HG02642 (cell line): ENCODE data around the gene DCPS.
A peak's percentile ranks its signal among the peaks of the same experiment; 100 is the strongest.
"Not testable (repeated sequence)": the region's sequence is repeated elsewhere in the genome, so short reads cannot be mapped to it uniquely, and the experiment has no call there.

Source experiments
- ATAC-seq: cut with Tn5 transposase; IDR thresholded peaks from one replicate; pipeline ENCODE4 v1.9.1; 2021; ENCODE audit warnings: mild to moderate bottlenecking; ENCODE audit not compliant: unreplicated experiment, poor library complexity

Gene DCPS

DNA sequence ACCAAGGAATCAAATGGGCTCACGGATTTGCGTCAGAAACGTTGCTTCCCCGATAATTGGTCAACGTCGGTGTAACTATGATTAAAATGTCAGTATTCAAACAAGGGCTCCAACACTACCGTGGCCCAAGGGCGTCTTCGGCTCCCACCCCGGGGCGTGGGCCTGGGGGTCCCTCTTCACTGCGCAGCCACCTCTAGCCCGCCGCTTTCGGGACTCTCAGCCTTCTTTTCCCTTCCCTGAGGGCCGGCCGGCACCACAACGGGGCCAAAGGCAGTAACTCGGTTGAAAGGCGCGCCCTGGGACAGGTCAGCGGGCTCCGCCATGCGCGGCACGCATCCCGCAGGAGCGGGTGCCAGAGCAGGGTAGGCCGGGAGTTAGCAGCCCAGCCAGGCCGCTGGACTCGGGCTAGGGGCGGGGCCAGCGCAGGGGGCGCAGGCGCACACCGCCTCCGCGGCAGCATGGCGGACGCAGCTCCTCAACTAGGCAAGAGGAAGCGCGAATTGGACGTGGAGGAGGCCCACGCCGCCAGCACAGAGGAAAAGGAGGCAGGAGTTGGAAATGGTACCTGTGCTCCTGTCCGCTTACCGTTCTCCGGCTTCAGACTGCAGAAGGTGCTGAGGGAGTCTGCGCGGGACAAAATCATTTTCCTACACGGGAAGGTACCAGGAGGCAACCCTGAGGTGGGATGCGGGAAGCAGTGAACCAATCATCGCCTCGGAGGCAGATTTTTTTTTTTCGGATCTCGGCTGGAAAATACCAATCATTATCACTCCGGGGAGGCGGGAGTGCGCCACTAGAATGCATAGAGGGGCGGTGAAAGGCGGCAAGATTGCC, at the start of gene DCPS:
Gene DCPS, plus strand, starts transcription at position 438 of the 834 bp plus-strand sequence. Its CDS starts 21 bp downstream, at position 459.
- peak; percentile 93 for ATAC-seq

- no peak for ATAC-seq
These were observed 49.0 kb upstream of the DCPS start for GRCh38 chr11:126254819-126255218.

- ATAC-seq, result not testable (repeated sequence)
These were observed 48.4 kb upstream of the DCPS start for GRCh38 chr11:126255507-126255906.

DNA sequence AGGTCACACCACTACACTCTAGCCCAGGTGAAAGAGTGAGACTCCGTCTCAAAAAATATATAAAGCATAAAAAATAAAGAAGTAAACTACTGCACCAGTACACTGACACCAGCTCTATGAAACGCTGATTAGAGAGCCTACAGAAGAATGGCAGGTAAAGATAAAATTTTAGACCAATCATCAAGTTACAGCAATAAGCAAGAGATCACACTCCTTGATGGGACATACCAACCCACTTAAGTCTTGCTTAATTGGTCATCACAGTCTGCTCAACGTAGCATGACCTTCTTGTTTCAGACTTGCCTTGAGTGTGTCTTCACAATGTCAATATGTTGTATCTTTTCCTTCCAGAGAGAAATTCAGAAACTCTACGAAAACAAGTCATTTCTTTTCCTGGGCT, 47.6 kb upstream of the DCPS start:
- no peak for ATAC-seq

DNA sequence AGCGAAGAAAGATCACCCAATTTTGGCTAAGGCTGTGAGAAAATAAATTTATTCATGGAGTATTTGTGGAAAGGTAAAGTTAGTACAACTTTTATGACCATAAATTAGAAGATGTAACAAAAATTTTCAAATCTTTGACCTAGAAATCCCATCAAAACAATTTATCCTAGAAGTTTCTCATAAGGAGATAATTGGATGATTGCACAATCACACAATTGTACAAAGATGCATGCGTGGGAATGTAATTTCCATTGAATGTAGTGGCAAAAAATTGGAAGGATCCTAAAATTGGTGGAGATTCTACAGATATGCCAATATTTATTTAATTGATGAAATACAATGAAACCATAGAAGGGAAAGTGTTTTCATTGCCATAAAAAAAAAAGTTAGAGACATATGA, 46.7 kb upstream of the DCPS start:
- no peak for ATAC-seq

GRCh38 chr11:126257764-126258163, 46.1 kb upstream of the DCPS start:
- ATAC-seq, result no peak

- no peak for ATAC-seq
These were observed 41.6 kb upstream of the DCPS start for GRCh38 chr11:126262216-126262615.

DNA sequence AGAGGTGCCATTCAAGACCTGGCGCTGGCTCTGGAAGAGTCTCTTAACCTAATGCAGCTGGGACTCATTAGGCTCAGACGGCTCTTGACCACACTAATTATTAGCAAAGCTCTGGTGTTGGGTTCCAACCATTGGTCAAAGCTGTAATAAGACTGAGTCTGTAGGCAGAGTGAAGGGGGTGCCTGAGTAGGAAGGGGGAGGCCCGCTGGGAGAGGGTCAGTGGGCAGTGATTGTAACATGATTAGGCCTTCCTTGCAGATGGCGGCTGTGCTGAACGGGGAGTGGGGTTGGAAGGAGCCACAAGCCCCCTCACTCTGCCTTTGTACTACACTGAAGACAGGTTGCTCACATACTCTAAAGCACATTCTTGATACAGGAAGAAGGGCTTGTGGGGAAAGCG, 40.4 kb upstream of the DCPS start:
- ATAC-seq, result no peak

DNA sequence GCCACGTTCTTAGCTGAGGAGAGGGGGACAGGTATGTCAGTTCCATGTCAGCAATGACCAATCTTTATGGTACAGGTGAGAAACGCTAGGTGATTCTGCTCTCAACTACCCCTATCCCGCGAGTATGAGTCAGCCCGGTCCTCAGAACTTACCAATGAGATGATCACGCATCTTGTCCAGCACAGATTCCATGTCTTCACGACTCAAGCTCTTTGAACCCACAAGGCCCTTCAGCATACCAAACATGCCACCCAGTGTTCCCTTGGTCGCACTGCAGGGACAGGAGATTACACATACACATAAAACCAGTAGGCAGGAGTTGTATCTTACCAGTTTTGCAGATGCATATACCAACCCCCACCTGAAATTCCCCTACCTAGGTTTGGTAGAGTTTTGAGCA, 38.0 kb upstream of the DCPS start:
- ATAC-seq, result no peak

GRCh38 chr11:126267650-126268049, 36.2 kb upstream of the DCPS start:
- no peak for ATAC-seq

GRCh38 chr11:126268361-126268707, 35.5 kb upstream of the DCPS start:
- peak; percentile 4 for ATAC-seq

DNA sequence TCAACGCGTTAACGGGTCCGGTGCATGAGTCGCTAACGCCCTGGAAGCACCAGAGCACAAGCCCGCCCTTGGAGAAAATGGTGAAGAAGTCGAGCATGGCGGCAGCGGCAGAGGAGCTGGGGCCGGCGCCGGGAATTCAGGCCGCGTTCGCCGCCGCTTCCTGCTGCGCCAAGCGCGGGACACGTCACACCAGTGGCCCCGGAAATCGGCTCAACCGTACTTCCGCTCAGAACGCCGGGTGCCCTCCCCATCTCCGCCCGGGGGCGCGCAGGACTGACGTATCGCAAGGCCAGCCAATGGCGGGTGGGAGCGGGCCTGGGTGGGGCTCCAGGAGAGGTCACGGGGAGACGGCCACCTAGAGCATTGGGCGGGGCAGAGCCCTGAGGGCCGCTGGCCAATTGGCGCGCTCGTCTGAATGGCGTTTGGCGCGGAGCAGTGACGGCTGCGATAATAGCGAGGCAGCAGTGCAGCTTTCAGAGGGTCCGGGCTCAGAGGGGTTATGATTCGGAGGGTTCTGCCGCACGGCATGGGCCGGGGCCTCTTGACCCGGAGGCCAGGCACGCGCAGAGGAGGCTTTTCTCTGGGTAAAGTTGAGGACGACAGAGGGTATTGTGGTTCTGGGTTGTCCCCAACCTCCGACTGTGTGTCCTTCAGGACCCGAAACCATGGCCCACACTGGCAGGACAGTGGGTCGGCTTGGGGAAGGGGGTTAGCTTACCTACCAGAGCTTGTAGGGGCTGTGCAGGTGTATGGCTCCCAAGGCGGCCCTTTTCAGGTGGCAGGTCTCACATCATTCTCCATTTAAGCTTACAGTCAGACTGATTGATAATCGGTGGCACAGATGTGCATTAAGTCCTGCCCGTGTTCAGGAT, 34.9 kb upstream of the DCPS start, which contains the start of the genes FOXRED1 and SRPRA:
Gene FOXRED1, plus strand, starts transcription at position 447 of the 872 bp plus-strand sequence. Its CDS starts 53 bp downstream, at position 500.
Gene SRPRA, minus strand, starts transcription at position 188 of the 872 bp plus-strand sequence. Its CDS starts 91 bp downstream, at position 97.
- peak; percentile 99 for ATAC-seq

DNA sequence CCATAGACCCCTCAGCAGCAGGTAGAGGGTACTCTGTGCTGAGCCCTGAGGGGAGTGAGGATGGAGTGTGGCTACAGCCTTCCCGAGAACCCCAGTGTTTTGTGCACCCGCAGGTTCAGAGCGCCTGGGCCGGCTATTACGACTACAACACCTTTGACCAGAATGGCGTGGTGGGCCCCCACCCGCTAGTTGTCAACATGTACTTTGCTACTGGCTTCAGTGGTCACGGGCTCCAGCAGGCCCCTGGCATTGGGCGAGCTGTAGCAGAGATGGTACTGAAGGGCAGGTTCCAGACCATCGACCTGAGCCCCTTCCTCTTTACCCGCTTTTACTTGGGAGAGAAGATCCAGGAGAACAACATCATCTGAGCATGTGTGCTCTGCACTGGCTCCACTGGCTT, 26.5 kb upstream of the DCPS start:
- no peak for ATAC-seq

DNA sequence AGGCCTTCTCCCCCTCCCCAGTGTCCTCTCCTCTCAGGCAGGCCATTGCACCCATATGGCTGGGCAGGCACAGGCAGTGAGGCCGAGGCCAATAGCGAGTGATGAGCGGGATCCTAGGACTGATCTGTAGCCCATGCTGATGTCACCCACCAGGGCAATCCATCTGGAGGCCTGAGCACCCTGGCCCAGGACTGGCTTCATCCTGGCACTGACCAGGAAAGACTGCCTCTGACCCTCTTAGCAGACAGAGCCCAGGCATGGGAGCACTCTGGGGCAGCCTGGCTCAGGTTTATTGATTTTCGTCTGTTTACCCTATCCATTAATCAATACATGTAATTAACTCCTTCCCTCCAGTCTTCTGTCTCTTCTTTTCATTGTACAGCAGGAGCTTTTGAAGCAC, 26.1 kb upstream of the DCPS start:
- ATAC-seq, result no peak

GRCh38 chr11:126279191-126279590, 24.7 kb upstream of the DCPS start:
- ATAC-seq, result no peak

GRCh38 chr11:126280595-126280994, 23.3 kb upstream of the DCPS start:
- ATAC-seq, result no peak

DNA sequence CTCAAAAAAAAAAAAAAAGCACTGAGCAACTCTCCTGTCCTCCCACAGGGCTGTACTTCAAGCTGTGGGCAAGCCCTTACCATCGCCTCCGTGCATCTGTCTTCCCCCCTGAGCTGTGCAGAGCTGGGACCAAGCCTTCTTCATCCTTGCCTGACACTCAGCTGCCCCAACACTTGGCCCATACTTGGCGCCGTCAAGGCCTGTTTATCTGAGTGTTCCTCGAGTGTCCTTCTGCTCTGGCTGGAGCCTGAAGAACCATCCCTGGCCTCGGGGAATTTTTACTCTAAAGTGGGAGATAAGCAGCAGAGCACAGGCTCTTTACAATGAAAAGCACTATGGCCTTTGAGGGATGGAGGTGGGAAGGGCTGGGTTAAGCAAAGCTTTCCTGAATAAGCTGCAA, 22.6 kb upstream of the DCPS start:
- ATAC-seq, result no peak

- ATAC-seq, result no peak
These were observed 22.1 kb upstream of the DCPS start for GRCh38 chr11:126281666-126282175.

- ATAC-seq, result peak; percentile 30
These were observed 21.5 kb upstream of the DCPS start for GRCh38 chr11:126282361-126282735.

GRCh38 chr11:126282736-126283591, 20.9 kb upstream of the DCPS start, which contains the start of gene TIRAP:
TIRAP (plus strand) TSS chr11:126283093; CDS start chr11:126290895, 7,802 bp downstream.
- peak; percentile 72 for ATAC-seq
